GM12878 (cell line): ENCODE results near the gene ZNF496. TPM values are rescaled to one million over a fixed set of nuclear protein-coding genes. Genes with fewer than 3 reads are reported as not detected.

Source experiments
- ATAC-seq: fragments of 200-7000 bp; cut with Tn5 transposase; 3 replicates; pipeline ENCODE4 v1.9.1; 2020; ENCODE audit warnings: mild to moderate bottlenecking, moderate library complexity
- BruUV-seq: library from RNA; stranded (reverse); fragments of 400-500 nt; replicated peaks from 2 replicates; lab custom pipeline; 2021; lab: Mats Ljungman, UMichigan
- CTCF ChIA-PET: fragments of 300-600 bp; sonication (Branson Sonifier 250); formaldehyde crosslinking; extraction: SDS; loops from one replicate; lab custom pipeline; 2021; ENCODE audit warnings: inconsistent platforms; lab: Yijun Ruan, JAX
- POLR2A ChIA-PET: fragments of 350-600 bp; formaldehyde crosslinking; extraction: SDS; loops from one replicate; lab custom pipeline; 2021; ENCODE audit warnings: inconsistent platforms; lab: Charles Lee
- RAD21 ChIA-PET: fragments of 300-600 bp; sonication (Branson Sonifier 250); formaldehyde crosslinking; loops from one replicate; lab custom pipeline; 2023; ENCODE audit warnings: antibody characterized with exemption; ENCODE audit not compliant: unreplicated experiment; lab: Charles Lee
- SMC1A ChIA-PET: fragments of 300-600 bp; sonication (Branson Sonifier 250); formaldehyde crosslinking; loops from one replicate; lab custom pipeline; 2023; ENCODE audit not compliant: unreplicated experiment, uncharacterized antibody; lab: Charles Lee
- DNase-seq: peaks from one replicate; pipeline ENCODE4 v3.0.0-alpha.2; 2011; ENCODE audit warnings: low read depth, low spot score
- FAIRE-seq: peaks from 3 replicates; lab custom pipeline; 2011; peaks lifted over from hg19 to GRCh38; lab: Jason Lieb, UNC
- H2AFZ ChIP-seq: 2 replicates; pipeline ENCODE4 v1.6.0; 2011; ENCODE audit warnings: low read depth, low read length, control low read depth; ENCODE audit not compliant: control insufficient read depth
- H3K27ac ChIP-seq: 2 replicates; pipeline ENCODE4 v1.5.1; 2011; ENCODE audit warnings: control low read depth; ENCODE audit not compliant: control insufficient read depth, insufficient read depth
- H3K27me3 ChIP-seq, 2 experiments: replicated peaks in 1 of 2; 2 replicates each; pipeline versions ENCODE4 v1.6.0 to v1.6.1; 2011; ENCODE audit warnings: low read length in 1 of 2; ENCODE audit not compliant: control insufficient read depth in 2 of 2, insufficient read depth in 2 of 2
- H3K36me3 ChIP-seq, 2 experiments: 2 replicates each; pipeline ENCODE4 v1.5.1; 2011; ENCODE audit warnings: low read length in 1 of 2; ENCODE audit not compliant: control insufficient read depth in 2 of 2, insufficient read depth in 2 of 2
- H3K4me1 ChIP-seq: 2 replicates; pipeline ENCODE4 v1.6.1; 2011; ENCODE audit warnings: mild to moderate bottlenecking, low read length, moderate library complexity, mixed read lengths; ENCODE audit not compliant: control insufficient read depth, insufficient read depth
- H3K4me2 ChIP-seq: 2 replicates; pipeline ENCODE4 v1.6.0; 2011; ENCODE audit warnings: control low read depth; ENCODE audit not compliant: control insufficient read depth, insufficient read depth
- H3K4me3 ChIP-seq: fragments of 200-600 bp; sonication (generic); 2 replicates; pipeline ENCODE4 v1.5.1; 2016
- H3K79me2 ChIP-seq: 2 replicates; pipeline ENCODE4 v1.6.0; 2011; ENCODE audit warnings: low read length; ENCODE audit not compliant: control insufficient read depth, insufficient read depth
- H3K9ac ChIP-seq: 2 replicates; pipeline ENCODE4 v1.8.0; 2011; ENCODE audit warnings: low read length, control low read depth, mixed read lengths; ENCODE audit not compliant: control insufficient read depth, insufficient read depth
- H3K9me3 ChIP-seq: replicated peaks from 3 replicates; pipeline ENCODE4 v1.5.1; 2011; ENCODE audit warnings: mild to moderate bottlenecking, low read length; ENCODE audit not compliant: control insufficient read depth, insufficient read depth
- H4K20me1 ChIP-seq: 2 replicates; pipeline ENCODE4 v1.6.0; 2011; ENCODE audit not compliant: control insufficient read depth, insufficient read depth
- ESRRA ChIP-seq: IDR thresholded peaks from 2 replicates; pipeline ENCODE4 v1.6.1; 2012; ENCODE audit warnings: mild to moderate bottlenecking, low read length, improper control_type of control experiment
- HCFC1 ChIP-seq: fragments of 150-350 bp; IDR thresholded peaks from 2 replicates; pipeline ENCODE4 v1.6.1; 2014; ENCODE audit warnings: low read length
- SMAD5 ChIP-seq: IDR thresholded peaks from 2 replicates; pipeline ENCODE4 v1.6.1; 2016; ENCODE audit warnings: antibody characterized with exemption, low read depth
- STAT1 ChIP-seq: fragments of 450-650 bp; conservative IDR thresholded peaks from 2 replicates; pipeline ENCODE4 v1.6.1; 2014; ENCODE audit warnings: antibody characterized with exemption, mild to moderate bottlenecking
- ZBTB4 ChIP-seq: fragments of 450-650 bp; formaldehyde crosslinking; IDR thresholded peaks from 2 replicates; pipeline ENCODE4 v1.4.0; 2022; ENCODE audit warnings: mild to moderate bottlenecking, moderate library complexity
- WGBS: methylation state at CpG from one replicate; pipeline ENCODE4 v1.1.6; 2016; ENCODE audit warnings: low lambda C conversion rate; ENCODE audit not compliant: insufficient replicate concordance, insufficient coverage; ENCODE audit errors: missing lambda C conversion rate; 5-methylcytosine and 5-hydroxymethylcytosine counted together
- in situ Hi-C: fragments of 300-500 bp; cut with MboI; formaldehyde crosslinking; loops from 9 replicates; pipeline ENCODE4 v1.14.3; 2018; ENCODE audit warnings: mixed read lengths
- intact Hi-C: fragments of 100-400 bp; cut with micrococcal nuclease; formaldehyde crosslinking; loops from one replicate; pipeline ENCODE4 v1.14.2; 2022; ENCODE audit not compliant: unreplicated experiment
- polyA plus RNA-seq, 11 experiments: library from polyadenylated mRNA; depleted of rRNA in 4 of 11; unstranded in 6 of 11; stranded (reverse) in 5 of 11; fragments of >200 nt; fragmentation: Nextera tagmentation in 4 of 11; fragmentation: Illumina TruSeq in 1 of 11; extraction: Ambion mirVana in 4 of 11; extraction: Trizol in 1 of 11; gene quantifications; 1 replicate in 1 of 11; 2 replicates in 10 of 11; pipeline versions ENCODE4 v1.2.1 to v1.2.3, GENCODE V29; 2011 to 2016; ENCODE audit warnings: inconsistent platforms in 2 of 11, missing spikeins in 2 of 11, low read depth in 1 of 11
- total RNA-seq, 4 experiments: library from RNA; depleted of rRNA in 3 of 4; stranded (reverse); fragments of >200 nt in 3 of 4; fragmentation: Illumina TruSeq in 1 of 4; extraction: Trizol in 1 of 4; gene quantifications; 2 replicates each; pipeline versions ENCODE4 v1.2.1 to v1.2.3, GENCODE V29; 2013 to 2021
- TF ChIP-seq, protein P1 (sequence below): fragments of 450-650 bp; IDR thresholded peaks from 2 replicates; pipeline ENCODE4 v1.6.1; 2016; ENCODE audit warnings: mild to moderate bottlenecking, moderate library complexity, borderline replicate concordance

ZNF496 gene
- total and polyA plus RNA-seq, 10 of the 15 experiments (the other 5 are each of a cell fraction or from before 2014, with no cell fraction given) = 1.6 to 26.4 (median 12.5) TPM

GRCh38 chr1:247304031-247304430 is 27.6 kb downstream of the ZNF496 start:
- POLR2A ChIA-PET = no interaction called here
- intact Hi-C loops = no loop called here
- H3K27me3 ChIP-seq = no peaks in the 10 kb centered on the region
- no peaks in the 10 kb centered on the region for H3K4me1 ChIP-seq
- H3K9me3 ChIP-seq = no peaks in the 10 kb centered on the region
- H3K36me3 ChIP-seq = peaks cover 12 to 18% of the 10 kb centered on the region in 2 experiments
- no peak overlapping the region for H3K4me3 ChIP-seq
- no peaks in the 10 kb centered on the region for H3K79me2 ChIP-seq
- BruUV-seq = no TSS peak
- 92% methylated on average over 2 of the region's 2 CpGs for WGBS
- H3K4me2 ChIP-seq = no peak overlapping the region
- H3K9ac ChIP-seq = no peak overlapping the region
- SMC1A ChIA-PET = no interaction called here
- CTCF ChIA-PET = interaction anchor here (1.3 kb wide), 1 partner anchor 397 kb away, joined by 3 read pairs; no protein-coding TSS in a partner anchor
- TF ChIP-seq HCFC1 = no peak
- TF ChIP-seq ZBTB4 (CRISPR knock-in tag) = no peak
- TF ChIP-seq STAT1 = no peak
- TF ChIP-seq, protein P1, sequence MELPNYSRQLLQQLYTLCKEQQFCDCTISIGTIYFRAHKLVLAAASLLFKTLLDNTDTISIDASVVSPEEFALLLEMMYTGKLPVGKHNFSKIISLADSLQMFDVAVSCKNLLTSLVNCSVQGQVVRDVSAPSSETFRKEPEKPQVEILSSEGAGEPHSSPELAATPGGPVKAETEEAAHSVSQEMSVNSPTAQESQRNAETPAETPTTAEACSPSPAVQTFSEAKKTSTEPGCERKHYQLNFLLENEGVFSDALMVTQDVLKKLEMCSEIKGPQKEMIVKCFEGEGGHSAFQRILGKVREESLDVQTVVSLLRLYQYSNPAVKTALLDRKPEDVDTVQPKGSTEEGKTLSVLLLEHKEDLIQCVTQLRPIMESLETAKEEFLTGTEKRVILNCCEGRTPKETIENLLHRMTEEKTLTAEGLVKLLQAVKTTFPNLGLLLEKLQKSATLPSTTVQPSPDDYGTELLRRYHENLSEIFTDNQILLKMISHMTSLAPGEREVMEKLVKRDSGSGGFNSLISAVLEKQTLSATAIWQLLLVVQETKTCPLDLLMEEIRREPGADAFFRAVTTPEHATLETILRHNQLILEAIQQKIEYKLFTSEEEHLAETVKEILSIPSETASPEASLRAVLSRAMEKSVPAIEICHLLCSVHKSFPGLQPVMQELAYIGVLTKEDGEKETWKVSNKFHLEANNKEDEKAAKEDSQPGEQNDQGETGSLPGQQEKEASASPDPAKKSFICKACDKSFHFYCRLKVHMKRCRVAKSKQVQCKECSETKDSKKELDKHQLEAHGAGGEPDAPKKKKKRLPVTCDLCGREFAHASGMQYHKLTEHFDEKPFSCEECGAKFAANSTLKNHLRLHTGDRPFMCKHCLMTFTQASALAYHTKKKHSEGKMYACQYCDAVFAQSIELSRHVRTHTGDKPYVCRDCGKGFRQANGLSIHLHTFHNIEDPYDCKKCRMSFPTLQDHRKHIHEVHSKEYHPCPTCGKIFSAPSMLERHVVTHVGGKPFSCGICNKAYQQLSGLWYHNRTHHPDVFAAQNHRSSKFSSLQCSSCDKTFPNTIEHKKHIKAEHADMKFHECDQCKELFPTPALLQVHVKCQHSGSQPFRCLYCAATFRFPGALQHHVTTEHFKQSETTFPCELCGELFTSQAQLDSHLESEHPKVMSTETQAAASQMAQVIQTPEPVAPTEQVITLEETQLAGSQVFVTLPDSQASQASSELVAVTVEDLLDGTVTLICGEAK = no peak
- no peak for TF ChIP-seq ESRRA
- TF ChIP-seq SMAD5 = no peak
- DNase-seq (no peak), FAIRE-seq (no peak), ATAC-seq (no peak)
- RAD21 ChIA-PET = no interaction called here
- H4K20me1 ChIP-seq = no peaks in the 10 kb centered on the region
- in situ Hi-C loops = no loop called here
- no peak overlapping the region for H3K27ac ChIP-seq
- H2AFZ ChIP-seq = no peak overlapping the region
